Fibroblast of skin of scalp (primary cell): ENCODE measurements around the gene HTRA2.
"Not testable (repeated sequence)": the region's sequence is repeated elsewhere in the genome, so short reads cannot be mapped to it uniquely, and the experiment has no call there.

Experiments used
- DNase-seq: peaks from one replicate; pipeline ENCODE4 v3.0.0-alpha.2; 2013

Gene HTRA2

DNA sequence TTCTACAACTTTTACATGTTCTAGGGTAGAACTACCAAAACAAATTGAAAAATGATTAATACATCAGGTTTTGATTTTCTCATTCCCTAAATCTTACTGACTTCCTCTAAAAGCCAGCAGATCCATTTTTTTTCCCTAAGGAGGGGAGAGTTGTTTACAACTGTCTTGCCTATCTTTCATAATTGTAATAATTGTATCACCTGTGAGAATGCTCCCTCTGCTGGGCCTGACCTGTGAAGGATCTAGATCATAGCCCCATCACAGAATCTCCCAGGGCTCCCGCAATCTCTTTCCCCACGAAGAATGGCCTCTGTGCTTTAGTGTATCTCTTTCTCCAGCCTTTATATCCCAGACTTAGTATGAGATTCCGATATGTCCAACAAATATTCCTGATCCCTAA is 14.9 kb downstream of the HTRA2 start:
- no peak for DNase-seq

DNA sequence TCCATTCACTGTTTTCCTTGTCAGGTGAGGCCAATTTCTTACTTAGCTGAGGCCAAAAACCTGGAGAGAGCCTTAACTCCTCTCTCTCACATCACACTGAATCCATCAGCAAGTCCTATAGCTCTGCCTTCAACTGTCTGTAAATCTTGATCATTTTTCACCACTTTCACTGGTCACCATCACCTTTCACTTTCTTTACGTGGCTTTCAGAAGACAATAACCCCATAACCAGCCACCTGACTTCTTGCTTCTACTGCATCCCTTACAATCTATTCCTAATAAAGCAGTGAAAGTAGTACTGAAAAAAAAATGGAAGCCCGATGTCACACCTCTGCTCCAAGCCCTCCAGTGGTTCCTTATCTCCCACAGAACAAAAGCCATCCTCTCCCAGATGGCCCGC is 16.3 kb downstream of the HTRA2 start:
- DNase-seq = no peak

DNA sequence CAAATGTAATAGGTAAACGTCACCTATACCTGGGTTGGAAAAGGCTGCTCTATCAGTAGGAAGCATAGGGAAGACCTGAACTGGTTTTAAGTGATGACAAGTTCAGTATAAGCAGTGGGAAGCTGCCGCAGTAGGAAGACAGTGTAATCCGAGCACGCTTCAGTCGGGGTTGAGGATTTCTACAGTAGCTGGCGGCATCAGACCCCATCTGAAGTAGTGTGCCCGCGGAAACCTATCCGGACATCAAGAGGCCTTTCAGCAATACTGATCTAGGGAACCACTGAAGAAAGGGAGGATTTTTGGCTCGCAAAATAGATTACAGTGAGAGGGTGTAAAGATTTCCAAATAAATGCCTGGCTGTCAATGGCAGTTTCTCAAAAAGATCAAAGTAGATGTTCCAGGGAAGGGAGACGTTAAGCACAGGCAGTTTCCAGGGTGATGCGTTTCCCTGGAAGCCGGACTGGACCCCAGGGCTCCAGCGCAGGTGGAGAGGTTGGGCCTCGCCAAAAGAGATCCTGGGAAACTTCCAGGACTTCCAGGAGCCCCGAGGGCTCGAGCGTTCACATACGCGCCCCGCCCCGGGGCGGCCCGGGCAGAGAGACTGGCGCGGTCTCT is 18.7 kb downstream of the HTRA2 start:
- no peak for DNase-seq

DNA sequence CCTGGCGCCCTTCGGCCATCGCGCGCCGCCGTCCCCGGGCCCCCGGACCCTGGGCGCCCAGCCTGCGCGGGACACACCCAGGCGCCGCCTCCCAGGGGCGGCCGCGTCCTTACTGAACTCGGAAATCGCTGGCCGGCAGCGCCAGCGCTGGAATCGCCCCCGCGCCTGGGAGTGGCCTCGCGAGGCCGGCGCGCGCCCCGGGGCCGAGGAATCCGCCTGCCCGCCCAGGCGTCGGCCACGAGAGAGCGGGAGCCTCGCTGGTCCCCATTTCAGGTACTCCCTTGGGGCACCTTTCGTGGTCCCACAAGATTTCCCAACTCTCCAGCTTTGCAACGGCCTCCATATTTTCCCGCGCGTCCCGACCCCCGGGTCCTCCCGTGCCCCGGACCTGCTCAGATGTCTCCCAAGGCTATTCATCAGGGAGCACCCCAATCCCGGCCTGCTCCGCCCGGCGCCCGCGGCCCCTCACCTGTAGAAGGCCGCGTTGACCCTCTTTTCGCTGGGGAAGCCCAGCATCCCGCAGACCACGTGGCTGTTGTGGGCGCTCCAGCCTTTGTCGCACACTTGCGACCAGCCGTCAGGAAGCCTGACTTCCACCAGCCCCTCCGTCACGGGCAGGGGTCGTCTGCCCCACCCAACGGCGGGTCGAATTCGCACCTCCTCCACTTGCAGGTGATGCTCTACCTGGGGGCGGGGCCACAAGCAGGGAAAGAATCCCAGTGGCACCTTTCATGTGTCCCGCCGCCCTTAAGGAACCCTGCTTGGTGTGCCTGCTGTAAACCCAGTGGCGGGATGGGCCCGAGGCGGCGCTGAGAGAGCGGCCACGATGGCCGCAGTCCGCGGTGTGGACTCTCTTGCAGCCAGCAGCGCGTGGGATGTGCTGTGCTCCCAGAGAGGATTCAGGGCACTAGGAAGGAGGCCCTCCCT is 19.4 kb downstream of the HTRA2 start:
- peak; percentile 49 for DNase-seq

DNA sequence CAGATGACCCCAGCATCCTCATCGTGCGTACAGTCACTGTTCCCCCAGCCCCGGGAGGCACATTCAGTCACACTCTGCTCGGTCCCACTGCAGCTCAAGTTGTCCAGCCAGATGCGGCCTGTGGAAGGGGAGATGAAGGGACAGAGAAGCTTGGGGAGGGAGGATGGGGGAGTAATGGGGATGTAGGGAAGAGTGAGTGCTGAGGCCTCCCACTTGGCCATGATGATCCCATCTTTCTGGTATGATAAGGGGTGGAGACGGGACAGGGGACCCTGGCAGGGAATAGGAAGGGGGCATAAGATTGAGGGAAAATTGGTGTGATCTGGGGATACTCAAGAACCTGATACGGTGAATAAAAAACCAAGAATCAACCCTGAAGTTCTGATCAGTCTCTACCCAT is 20.5 kb downstream of the HTRA2 start:
- DNase-seq = peak; percentile 25

DNA sequence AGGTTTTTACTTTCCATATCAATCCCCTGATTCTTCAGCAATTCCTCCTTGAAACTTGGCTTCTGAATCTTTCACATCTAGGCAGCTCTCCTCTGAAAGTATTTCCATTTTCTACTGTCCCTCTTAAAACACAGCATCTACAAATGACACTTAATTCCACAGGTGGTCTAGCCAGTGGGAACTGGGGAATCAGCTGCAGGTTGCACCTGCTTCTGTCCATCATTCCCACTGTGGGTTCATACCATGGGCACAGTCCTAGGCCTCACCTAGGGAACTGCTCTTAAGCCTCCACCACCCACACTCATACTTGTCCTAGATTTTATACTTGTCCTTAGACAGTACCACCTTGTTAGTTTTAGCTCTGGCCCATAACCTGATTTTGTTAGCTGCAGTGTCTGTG is 21.8 kb downstream of the HTRA2 start:
- DNase-seq = no peak

DNA sequence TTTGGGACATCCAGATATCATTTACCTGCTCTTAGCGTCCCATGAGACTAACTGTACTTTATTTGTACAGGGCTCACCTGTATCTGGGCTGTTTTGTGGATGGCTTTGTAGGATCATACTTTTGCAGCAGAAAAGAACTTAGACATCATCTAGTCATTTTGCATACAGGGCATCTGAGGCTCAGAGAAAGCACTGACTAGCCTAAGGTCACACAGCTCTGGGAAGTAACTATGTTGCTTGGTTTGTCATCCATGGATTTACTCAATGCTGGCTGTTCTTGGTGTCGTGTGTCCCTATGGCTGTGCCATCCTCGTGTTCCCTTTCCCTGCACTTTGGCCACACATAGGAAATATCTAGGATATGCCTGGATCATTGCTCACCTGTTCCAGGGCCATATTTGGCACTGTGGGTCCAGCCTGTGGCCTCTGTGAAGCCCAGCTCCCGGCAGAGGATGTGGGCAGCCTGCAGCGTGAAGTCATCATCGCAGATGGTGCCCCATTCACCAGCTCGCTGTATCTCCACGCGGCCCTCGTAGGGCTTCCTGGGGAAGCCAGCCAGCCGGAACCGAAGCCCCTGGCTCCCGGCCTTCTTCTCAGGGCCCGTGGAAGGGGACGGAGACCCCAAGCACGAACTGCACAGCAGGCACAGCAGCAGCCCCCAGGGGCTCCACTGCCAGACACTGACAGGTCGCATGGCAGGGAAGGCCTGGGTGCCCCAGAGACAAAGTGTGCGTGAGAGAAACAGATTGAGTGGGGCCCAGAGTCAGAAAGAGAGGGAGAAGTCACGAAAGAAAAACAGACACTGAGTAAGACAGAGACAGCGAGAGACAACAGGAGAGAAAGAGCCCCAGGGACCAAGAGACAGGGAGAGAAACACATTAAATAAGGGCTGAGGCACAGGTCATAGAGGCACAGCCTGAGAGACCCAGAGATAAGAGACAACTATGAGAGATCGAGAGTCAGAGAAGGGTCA is 22.5 kb downstream of the HTRA2 start:
- DNase-seq = peak; percentile 19

DNA sequence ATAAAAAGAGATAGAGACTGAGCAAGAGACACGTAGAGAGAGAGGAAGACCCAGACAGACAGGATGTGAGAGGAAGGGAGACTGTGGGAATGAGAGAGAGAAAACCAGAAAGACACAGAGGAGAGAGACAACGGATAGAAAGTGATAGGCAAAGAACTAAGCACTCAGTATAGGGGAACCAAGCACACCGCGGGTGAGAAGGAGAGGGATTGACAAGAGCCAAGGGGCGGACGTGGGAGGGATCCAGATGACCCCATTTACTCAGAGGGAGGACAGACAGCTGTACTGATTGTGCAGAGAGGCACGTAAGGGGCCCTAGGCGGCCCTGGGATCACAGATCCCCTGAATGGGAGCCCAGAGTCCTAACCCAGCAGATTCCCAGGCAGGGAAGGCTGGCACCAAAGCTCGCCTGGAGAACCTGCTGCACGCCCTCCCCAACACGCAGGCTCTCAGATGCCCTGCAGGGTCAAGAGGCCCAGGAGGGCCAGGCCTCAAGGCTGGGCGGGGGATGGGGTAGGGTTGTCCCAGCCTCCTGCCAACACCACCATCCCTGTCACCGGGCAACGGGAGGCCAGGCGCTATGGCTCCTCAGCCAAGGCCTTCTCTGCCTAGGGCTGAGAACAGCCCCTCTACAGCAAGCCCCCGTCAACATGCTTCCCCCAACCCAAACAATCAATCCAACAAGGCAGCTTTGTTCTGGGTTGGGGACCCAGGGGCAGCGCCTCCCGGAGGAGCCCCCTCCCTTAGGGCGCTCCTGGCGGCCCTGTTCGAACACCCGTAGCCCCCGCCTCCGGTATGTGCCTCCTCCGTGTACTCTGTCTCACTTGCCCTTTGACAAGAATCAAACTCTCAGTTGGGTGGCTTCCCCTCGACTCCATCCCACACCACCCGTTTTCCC is 23.4 kb downstream of the HTRA2 start:
- peak; percentile 27 for DNase-seq

DNA sequence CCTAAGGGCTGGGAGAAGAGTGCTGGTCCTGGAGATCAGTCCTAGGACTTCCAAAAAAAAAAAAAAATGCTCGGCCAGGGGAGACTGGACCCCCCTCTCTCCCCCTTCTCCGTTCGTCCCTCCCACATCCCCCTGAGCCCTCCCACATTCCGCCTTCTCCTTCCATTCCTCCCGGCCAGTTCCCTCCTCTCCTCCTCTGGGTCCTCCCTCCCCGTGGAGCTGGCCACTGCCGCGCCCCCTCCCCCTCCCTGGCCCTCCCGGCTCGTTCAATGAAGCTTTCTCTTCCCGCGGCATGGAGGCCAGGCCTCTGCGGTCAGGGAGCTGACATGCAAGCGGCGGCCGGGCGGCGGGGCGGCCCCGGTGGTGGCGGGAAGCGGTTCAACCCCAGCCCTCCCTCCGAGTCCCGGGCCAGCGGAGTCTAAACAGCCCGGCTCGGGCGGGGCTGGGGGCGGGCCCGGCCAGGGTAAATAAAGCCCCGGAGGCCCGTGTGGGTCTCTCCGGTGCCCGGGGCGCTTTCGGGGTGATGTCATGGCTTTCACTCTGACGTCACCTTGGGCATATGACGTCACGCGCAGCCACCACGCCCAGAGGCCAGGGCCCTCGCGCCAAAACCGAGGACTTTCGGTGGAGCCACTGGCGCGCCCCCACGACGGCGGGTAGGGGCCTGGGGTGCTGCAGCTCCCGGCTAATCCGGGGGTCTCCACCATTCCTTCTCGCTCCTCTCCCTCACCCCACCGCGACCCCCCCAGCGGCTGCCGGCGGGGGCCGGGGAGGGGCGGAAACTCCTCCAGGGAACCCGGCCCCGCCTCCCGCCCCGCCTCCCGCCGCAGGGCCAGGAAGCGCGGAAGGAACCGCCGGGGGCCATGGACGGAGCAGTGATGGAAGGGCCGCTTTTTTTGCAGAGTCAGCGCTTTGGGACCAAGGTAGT is 24.4 kb downstream of the HTRA2 start, which contains the start of the genes DOK1 and LOXL3:
Gene DOK1, plus strand, starts transcription at position 829 of the 928 bp plus-strand sequence. Its CDS starts 35 bp downstream, at position 864.
Gene LOXL3, minus strand, starts transcription at position 51 of the 928 bp plus-strand sequence. CDS start 1,308 bp downstream, outside the sequence.
- peak; percentile 95 for DNase-seq

DNA sequence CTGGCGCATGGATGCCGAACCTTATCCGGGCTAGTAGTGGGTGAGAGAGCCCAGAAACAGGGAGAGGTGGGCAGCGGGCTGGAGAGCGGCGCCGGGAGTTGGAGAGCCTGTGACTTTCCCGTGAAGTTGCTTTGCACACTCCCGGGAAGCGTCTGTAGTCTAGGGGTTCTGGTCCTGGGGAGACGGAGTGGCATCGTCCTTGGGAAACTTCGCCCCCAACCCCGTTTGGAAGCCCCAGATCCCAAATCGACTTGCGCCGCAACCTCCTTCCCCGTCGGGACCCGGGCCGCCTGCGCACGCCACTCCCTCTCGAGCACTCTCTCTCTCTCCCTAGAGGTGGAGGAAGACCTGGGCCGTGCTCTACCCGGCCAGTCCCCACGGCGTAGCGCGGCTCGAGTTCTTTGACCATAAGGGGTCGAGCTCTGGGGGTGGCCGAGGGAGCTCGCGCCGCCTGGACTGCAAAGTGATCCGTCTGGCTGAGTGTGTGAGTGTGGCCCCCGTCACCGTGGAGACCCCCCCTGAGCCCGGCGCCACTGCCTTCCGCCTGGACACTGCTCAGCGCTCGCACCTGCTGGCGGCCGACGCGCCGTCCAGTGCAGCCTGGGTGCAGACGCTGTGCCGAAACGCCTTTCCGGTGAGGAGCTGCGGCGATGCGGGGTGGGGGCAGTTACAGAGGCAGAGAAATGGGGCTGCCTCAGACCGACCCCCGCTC is 25.2 kb downstream of the HTRA2 start:
- no peak for DNase-seq

DNA sequence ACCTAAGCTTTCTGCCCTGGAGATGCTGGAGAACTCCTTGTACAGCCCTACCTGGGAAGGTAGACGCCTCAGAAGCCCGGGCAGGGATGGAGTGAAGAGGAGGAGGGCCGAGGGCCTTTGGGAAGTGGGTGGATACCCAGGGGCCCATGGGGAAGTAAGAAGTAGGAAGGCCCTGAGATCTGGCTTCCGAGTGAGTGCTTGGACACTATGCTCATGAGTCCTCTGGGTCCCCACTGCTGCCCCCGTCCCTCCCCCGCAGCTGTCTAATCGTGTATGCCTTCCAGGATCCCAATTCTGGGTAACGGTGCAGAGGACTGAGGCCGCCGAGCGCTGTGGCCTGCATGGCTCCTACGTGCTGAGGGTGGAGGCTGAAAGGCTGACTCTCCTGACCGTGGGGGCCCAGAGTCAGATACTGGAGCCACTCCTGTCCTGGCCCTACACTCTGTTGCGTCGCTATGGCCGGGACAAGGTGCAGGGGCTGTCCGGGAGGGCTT is 25.9 kb downstream of the HTRA2 start:
- DNase-seq = no peak

DNA sequence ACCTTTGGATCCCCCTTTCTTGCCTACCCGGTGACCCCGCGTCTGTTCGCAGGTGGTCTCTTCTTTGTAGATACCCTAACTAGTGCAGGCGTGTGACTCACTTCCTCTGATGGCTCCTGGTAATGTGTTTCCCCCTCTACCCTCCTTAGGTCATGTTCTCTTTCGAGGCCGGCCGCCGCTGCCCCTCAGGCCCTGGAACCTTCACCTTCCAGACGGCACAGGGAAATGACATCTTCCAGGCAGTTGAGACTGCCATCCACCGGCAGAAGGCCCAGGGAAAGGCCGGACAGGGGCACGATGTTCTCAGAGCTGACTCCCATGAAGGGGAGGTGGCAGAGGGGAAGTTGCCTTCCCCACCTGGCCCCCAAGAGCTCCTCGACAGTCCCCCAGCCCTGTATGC is 26.4 kb downstream of the HTRA2 start:
- DNase-seq = no peak

DNA sequence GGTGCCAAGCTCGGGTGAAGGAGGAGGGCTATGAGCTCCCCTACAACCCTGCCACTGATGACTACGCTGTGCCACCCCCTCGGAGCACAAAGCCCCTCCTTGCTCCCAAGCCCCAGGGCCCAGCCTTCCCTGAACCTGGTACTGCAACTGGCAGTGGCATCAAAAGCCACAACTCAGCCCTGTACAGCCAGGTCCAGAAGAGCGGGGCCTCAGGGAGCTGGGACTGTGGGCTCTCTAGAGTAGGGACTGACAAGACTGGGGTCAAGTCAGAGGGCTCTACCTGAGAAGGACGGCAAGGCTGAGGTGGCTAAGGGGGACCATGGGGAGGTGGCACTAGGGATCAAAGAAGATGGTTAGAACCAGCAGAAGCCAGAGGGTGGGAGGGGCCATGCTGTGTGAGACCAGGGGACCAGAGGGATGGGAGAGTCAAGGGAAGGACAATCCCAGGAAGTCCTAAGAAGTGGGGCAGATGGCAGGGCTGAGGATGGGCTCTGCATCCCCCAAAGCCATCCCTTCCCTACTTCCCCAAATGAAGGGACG is 27.2 kb downstream of the HTRA2 start:
- DNase-seq = no peak

DNA sequence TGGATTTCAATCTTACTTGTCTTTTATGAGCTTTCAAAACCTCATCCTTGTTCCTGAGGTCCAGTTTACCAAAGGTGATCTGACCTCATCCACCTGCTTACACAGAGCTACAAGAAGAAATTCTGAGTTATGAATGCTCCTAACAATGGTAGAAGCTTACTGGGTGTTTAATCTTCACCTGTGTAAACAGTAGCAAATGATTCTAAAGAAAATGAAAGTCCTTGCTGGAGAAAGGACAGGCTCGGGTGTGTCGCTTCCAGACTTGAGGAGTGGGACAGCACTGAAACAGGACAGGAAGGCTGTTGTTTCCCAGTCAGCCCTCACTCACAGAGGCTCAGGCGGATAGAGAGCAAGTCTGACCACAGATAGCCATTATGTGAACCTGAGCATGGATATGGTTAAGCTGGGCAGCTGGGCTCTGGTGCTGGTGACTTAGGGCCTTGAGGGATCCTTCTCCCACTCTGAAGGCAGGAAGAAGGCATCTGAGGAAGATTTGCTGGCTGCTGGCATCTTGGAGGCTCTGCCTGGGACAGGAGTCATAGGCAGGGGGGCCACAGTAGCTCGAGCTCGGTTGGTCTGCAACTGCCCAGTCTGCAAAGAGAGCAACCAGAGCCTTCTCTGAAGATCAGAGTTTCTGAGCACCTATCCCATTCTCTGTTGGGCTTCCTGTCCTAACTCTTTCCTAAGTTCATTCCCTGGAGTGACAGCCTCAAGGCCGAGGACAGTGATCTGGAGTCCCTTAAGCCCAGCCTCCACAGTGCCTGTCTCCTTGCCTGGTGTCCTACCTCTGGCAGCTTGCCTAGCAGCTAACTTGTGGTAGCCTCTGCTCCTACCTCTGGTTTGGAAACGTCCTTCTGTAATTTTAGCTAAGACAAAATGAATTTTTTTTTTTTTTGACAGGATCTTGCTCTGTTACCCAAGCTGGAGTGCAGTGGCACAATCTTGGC is 28.8 kb downstream of the HTRA2 start:
- no peak for DNase-seq

DNA sequence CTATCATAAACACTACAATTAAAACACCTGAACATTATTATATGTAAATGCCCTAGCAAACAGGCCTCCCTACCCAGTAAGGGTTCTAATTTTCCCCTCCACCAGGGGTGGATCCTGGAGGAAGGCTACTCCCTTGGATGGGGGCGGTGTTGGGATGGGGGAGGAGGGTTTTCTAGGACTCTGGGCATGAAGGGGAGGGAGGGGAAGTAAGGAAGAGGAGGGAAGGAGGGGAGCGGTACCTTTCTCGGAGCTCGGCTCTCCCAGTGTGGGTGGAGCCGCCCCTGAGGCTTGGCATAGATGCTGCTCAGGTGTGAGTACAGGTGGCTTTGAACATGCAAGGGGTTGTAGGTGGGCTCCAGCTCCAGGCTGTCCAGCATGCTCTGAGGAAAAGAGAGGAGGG is 30.2 kb downstream of the HTRA2 start:
- no peak for DNase-seq

DNA sequence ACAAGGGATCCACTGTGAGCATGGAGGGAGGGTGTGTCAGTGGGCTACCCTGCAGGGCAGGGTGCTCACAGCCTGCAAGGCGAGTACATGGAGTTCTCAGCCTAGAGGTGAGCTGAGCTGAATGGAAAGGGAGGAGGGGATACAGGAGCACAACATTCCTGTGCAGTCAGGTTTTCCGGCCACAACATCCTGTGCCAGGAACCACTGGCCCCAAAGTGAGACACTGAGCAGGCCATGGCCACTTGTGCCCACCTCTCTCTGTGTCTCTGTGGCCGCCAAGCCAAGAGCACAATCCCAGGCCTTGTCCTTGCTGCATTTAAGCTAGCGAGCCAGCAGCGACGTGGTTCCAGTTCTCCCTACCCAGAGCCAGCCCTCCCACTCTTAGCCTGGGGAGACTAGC is 30.9 kb downstream of the HTRA2 start:
- DNase-seq = no peak

DNA sequence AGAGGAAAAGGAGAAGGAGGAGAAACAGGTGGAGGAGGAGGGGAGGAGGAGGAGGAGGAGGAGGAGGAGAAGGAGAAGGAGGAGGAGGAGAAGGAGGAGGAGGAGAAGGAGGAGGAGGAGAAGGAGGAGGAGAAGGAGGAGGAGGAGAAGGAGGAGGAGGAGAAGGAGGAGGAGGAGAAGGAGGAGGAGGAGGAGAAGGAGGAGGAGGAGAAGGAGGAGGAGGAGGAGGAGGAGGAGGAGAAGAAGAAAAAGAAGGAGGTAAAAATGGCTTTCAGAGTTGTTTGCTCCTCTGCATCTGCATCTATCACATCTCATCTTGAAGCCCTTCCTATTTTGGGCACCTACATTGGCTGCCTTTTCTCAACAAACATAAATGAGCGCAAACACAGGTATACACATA is 31.3 kb downstream of the HTRA2 start:
- DNase-seq = not testable (repeated sequence)
